ELF-1 (cell line): Measurements from ENCODE around the gene BCAP31.
"Not testable (repeated sequence)": the region's sequence is repeated elsewhere in the genome, so short reads cannot be mapped to it uniquely, and the experiment has no call there.

Experiments used
- DNase-seq: peaks from one replicate; pipeline ENCODE4 v3.0.0-alpha.2; 2016; ENCODE audit warnings: low read depth, low spot score

BCAP31 gene

DNA sequence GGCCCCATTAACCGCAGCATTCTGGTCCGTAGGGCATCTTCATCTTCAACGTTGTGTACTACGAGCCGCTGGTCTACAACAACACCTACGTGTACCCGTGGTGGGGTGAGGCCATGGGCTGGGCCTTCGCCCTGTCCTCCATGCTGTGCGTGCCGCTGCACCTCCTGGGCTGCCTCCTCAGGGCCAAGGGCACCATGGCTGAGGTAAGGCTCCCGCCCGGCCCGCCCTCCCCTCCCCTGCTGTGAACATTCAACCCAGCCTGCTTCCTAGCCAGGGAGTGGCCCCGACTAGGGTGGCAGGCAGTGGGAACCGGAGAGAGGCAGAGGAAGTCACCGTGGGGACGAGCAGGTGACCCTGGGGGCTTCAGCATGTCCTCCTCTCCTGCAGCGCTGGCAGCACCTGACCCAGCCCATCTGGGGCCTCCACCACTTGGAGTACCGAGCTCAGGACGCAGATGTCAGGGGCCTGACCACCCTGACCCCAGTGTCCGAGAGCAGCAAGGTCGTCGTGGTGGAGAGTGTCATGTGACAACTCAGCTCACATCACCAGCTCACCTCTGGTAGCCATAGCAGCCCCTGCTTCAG, 29.4 kb downstream of the BCAP31 start:
- DNase-seq: no peak

DNA sequence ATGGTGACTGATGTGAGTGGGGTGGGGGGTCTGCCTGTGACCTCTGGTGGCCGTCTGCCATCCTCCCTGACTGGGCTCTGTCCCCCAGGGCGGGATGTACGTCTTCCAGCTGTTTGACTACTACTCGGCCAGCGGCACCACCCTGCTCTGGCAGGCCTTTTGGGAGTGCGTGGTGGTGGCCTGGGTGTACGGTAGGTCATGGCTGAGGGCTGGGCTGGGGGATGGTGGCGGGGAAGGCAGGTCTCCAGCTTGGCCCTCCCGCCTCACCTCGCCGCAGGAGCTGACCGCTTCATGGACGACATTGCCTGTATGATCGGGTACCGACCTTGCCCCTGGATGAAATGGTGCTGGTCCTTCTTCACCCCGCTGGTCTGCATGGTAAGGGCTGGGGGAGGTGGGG, 29.9 kb downstream of the BCAP31 start:
- not testable (repeated sequence) for DNase-seq

DNA sequence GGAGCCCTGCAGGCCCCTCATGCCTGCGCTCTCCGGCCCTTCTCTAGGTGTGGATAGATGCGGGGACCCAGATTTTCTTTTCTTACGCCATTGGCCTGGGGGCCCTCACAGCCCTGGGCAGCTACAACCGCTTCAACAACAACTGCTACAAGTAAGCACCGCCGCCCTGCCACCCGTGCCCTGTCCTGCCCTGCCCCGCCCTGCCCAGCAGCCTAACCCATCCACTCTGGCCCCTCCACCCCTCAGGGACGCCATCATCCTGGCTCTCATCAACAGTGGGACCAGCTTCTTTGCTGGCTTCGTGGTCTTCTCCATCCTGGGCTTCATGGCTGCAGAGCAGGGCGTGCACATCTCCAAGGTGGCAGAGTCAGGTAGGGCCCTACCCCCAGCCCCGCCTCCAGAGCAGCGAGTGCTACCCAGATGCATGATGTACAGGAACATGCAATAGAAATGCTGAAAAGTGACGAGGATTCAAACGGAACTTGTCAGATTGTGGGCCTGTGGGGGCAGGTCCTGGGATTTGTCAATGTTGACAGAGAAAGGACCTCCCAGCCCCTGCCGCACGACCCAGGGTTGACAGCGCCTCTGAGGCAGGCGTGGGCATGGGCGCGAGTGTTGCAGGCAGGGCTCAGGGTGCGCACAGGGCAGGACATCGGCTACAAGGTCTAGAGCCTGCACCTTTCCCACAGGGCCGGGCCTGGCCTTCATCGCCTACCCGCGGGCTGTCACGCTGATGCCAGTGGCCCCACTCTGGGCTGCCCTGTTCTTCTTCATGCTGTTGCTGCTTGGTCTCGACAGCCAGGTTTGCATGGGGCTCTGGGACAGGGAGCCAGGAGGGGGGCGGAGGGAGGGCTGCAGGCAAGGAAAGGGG, 30.7 kb downstream of the BCAP31 start:
- DNase-seq: no peak

DNA sequence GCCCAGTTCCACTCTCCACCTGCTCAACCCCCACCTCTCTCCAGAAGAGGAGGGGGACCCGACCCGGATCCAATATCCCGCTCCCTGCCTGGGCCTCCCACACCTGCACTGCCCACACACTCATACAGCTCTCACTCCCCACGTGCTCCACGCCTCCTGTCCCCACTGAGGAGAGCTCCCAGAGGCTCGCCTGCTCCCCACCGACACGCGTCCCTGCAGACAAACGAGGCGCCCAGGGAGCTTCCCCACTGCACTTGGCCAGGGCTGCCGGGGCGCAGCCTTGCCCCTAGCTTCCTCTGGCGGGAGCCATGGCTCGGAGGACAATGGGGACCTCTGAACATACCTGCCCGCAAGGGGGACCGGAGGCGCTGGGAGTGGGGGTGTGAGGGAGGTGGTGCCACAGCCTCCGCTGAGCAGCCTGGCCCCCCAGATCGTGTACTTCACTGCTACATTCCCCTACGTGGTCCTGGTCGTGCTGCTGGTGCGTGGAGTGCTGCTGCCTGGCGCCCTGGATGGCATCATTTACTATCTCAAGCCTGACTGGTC, 31.5 kb downstream of the BCAP31 start:
- no peak for DNase-seq

DNA sequence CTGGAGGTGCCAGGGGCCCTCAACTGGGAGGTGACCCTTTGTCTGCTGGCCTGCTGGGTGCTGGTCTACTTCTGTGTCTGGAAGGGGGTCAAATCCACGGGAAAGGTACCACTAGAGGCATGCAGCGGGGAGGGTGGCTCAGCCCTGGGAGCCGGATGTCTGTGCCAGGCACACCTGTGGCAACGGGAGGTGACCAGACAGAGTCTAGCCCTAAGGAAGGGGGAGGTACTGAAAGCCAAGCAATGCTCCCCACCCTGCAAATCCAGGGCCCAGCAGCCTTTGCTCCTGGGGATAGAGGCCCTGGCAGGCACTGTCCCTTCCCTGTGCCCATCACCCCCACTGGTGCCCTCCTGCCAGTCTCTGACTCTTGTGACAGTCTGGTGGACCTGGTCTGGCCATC, 32.2 kb downstream of the BCAP31 start:
- DNase-seq: no peak

DNA sequence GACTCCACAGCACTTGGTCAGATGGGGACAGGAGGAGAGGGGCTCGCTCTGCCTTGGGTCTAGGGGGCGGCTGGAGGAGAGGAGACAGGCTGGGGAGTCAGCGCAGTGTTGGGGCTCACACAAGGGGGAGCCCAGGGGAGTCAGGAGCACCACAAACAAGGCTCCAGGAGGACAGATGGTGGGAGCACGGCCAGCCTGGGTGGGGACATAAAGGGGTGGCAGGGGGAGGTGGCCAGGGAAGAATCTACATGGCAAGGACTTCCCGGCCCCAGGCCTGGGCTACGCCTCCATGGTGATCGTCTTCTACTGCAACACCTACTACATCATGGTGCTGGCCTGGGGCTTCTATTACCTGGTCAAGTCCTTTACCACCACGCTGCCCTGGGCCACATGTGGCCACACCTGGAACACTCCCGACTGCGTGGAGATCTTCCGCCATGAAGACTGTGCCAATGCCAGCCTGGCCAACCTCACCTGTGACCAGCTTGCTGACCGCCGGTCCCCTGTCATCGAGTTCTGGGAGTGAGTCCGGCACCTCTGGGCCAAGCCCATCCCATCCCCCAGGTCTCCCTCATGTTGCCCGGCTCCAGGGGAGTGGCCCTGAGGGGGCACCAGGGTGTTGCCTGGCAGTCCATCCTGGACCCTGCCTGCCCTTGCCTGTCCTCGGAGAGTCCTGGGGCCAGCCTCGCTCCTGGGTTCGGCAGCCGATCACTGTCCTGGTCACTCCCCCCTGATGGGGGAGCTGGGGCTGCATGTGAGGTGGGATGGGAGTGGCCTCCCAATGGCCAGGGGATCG, 33.0 kb downstream of the BCAP31 start:
- DNase-seq: not testable (repeated sequence)

DNA sequence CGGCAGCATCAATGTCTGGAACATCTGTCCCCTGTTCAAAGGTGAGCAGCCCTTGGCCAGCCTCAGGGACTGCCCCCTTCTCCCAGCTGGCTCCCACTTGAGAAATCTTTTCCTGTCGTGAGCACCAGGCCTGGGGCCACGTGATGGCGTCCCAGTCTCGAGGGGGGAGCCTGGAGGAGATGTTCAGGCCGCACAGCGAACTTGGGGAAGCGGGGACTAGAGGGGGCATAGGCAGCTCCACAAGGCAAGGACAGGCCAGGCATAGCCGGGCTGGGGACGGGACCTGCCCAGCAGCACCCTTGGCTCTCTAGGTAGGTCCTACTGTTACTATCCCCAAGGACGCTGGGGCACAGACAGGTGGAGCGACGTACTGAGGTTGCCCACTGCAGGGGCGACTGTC, 33.7 kb downstream of the BCAP31 start:
- DNase-seq: no peak

DNA sequence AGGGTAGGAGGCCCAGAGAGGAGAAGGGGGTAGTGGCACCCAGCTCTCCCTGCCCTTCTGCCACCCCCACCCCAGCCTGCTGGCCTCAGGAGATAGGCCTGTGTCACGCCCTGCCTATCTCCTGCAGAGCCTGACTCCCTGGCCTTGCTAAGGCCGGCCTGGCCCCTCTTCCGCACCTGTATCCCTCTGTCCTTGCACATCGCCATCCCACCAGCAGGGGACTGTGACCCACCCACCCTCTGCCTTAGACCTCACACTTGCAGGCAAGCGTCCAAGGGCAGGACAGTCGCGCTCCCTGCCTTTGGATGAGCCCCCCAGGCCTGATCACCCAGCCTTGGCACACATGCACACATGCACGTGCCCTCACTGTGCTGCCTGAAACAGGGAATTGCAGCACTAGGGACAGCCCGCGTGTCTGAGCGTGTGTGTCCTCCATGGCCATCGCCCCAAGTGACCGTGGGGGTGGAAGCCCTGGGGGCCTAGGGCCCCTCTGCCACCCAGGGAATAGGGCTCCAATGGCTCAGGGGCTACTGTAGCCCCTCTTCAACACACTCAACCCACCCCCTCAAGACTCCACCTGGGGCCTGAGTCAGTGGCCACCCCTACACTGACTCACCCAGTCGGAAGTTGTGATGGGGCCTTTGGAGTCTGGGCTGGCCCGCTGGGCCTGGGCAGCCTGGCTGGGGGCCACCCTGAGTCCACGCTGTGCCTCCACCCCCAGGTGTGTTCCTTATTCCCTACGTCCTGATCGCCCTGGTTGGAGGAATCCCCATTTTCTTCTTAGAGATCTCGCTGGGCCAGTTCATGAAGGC, 34.3 kb downstream of the BCAP31 start:
- peak; percentile 73 for DNase-seq

DNA sequence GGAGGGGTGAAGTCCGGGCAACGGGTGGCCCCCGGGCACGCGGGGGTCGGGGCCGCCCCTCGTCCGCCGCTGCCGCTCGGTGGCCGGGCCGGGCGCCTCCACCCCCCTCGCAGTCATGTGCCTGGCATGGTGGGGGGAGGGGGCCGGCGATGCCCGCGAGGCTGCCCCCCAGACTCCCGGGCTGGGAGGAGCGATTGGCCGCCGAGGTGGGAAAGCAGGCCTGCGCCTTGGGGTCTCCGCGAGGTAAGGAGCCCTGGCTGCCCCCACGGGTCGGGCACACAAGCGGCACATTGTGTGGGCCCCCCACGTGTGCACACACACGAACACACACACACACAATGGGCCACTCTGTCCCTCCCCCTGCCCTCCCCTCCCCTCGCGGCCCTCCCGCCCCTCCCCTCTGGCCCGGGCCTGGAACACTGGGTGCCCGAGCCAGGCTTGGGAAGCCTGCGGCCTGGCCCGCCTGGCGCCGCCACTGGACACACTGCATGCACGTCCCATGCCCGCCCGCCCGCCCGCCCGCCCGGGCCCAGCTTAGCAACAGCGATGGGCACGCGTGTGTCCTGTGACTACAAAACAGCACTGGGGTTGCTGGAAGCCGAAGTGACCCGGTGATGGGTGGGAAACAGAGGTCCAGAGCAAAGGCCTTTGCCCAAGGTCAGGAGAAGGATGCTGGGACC, 35.1 kb downstream of the BCAP31 start:
- no peak for DNase-seq

DNA sequence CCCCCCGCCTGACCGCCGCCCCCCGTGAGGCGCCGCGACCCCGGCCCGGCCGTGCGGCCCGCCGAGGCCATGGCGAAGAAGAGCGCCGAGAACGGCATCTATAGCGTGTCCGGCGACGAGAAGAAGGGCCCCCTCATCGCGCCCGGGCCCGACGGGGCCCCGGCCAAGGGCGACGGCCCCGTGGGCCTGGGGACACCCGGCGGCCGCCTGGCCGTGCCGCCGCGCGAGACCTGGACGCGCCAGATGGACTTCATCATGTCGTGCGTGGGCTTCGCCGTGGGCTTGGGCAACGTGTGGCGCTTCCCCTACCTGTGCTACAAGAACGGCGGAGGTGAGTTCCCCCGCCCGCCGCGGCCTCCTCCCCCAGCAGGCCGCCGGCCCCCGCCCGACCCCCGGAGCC, 35.7 kb downstream of the BCAP31 start:
- no peak for DNase-seq

DNA sequence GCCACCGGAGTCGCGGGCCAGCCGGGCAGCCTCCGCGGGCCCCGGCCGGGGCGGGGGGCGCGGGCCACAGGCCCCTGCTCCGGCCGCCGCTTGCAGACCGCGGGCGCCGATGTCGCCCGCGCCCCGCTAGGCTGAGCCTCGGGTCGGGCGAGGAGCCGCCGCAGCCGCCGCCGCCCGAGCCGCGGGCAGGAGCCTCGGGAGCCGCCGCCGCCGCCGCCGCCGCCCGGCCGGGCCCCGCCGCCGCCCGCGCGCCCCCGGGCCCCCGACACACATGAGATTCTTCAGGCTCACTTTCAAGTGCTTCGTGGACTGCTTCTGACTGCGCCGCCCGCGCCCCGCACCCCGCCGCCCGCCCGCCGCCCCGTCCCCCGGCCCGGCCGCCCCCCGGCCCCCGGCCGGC, 36.1 kb downstream of the BCAP31 start:
- DNase-seq: no peak

DNA sequence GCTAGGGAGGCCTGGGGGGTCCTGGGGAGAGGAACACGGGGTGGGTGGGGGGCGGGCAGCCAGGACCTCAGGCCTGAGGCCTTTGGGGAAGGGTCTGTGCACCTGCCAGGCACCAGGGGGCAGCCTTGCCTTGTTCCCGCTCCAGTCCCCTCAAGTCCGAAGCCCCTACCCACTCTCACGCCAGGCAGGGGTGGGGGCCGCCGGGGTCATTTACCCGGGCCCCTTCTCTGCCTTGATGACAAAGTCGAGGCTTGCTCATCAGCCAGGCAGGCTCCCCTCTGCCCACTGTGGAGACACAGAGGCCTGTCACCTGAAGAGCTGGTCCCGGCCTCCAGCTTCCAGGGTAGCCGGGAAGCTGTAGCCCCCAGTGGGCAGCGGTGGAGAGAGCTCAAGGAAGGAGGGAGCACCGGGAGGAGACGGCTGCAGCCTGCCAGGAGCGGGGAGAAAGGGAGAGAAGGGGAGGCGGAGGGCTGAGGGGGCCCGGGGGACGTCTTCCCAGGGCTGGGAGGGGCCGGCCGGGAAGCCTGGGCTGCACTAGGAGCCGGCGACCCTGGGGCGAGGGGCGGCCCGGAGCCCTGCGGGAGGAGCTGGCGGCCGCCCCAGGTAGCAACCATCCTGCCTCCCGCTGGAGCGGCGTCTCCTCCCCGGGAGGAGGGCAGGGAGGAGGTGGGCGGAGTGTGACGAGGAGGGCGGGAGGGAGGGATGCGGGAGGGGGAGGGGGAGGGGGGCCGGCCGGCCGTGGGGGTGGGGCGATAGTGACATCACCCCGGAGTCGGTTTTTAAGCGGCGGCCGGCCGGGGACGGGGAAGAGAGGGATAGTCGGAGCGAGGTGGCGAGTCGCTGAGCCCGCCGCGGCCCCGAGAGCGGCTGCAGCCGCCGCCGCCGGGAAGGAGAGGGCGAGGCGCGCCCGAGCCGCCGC, 36.8 kb downstream of the BCAP31 start, which contains the start of gene SLC6A8:
TSS of gene SLC6A8 (plus strand) at position 806 of the 919 bp plus-strand sequence. CDS start 649 bp downstream, outside the sequence.
- peak; percentile 88 for DNase-seq

DNA sequence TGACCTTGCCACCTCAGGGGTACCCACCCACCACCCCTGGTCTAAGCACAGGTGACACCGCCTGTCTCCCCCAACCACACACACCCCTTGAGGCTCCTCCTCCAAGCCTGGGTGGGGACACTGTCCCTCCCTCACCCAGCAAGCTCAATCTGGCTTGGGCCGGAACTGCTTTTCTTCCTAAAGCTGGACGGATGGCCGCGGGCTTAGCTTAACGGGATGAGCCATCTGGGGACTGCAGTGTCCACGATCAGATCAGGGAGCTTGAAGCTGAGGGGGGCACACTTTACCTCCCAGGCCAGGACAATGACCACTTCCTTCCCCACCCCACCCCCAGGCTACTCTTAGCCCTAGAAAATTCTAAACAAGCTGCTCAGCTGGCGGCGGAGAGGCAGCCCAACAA, 37.5 kb downstream of the BCAP31 start:
- DNase-seq: peak; percentile 78

DNA sequence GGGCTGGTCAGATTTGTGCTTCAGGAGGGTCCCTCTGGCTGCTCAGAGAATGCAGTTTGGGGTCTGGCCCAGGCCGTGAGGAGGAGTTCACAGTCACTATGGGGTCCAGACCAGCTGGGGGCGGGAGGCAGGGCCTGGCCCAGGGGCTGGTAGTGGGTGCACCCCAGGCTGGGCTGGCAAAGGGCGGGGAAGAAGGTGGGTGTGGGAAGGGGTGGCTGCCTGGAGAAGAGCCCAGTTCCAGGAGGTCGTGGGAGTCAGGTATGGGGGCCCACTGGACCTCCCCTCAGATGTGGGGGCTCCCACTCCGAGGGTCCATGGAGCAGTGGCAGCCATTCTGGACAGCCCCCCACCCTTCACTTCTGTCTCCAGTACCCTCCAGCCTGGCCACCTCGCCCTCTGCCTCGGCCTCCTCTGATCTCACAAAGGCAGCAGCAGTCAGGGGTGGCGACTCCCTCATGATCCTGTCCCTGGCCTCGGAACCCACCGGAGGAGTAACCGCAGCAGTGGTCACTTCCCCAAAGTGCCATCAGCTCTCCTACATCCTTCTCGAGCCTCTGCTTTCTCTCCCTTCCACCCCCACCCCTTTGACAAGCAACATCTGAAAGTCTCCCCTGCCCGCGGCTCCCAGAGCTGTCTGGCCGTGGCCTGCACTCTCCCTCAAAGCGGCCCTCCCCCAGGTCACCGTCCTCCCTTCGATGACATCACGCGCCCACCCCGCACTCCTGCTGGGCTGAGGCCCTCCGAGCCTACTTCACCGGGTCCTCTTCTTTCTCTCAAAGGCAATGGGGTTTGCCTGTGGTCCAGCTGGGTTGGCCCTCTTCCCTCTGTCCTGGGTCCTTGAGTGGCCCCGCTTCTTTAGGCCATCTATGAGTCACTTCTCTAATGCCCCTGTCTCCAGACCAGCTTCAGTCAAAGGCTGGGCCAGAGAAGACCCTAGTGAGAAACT, 38.2 kb downstream of the BCAP31 start:
- peak; percentile 64 for DNase-seq

DNA sequence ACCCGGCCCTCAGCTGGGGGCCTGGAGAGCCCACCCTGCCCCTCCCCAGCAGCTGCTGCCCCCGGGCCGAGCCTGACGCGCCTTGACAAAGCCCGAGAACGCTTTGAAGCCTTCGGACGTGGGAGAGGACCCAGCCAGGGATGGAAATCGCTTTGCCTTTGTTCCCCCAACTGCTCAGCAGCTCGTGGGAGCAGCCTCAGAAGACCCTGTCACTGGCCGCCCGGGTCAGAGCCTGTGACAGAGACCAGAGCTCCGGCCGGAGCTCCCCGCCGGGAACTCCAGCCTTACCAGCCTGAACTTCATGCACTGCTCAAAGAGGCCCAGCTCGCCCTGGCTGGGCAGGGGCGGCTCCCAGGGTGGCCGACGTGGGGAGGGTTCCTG, 39.0 kb downstream of the BCAP31 start:
- peak; percentile 80 for DNase-seq

DNA sequence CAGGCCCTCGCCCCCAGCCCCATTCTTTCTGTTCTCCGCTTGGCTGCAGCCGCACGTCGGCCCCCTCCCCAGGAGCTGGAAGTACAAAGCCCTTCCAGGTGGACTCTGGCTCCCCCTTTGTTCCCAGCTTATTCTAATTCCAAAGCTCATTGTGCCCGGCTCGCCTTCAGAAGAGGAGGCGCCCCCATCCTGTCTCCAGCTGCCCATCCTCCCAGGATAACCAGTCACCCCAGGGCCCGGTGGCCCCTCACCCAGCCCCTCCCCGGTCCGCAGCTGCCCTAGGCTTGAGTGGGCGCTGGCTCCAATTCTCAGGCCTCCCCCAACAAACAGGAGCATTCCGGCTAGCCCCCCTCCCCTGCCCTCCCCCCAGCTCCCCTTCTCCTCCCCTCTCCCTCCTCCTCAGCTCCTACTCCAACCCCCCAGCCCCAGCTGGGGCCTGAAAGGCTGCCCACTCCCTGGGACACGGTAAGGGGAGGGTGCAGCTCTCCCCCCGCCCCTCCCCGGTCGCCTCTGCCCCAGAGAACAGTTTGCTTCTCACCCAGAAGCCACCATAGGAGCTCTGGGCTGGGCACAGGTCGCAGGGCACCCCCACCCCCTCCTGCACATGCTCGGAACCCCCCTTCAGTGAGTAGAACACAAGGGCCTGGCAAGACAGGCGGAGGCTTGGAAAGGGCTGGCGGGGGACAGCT, 39.6 kb downstream of the BCAP31 start:
- no peak for DNase-seq

DNA sequence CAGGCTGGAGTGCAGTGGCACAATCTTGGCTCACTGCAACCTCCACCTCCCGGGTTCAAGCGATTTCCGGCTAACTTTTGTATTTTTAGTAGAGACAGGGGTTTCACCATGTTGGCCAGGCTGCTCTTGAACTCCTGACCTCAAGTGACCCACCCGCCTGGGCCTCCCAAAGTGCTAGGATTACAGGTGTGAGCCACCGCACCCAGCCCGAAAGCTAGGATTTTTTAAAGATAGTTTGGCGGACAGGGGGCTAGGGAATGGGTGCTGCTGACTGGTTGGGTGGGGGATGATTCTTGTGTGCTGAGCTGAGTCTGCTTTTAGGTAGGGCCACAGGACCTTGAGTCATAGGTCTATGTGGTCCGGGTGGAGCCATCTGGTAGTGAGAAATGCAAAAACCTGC, 40.7 kb downstream of the BCAP31 start:
- DNase-seq: not testable (repeated sequence)

DNA sequence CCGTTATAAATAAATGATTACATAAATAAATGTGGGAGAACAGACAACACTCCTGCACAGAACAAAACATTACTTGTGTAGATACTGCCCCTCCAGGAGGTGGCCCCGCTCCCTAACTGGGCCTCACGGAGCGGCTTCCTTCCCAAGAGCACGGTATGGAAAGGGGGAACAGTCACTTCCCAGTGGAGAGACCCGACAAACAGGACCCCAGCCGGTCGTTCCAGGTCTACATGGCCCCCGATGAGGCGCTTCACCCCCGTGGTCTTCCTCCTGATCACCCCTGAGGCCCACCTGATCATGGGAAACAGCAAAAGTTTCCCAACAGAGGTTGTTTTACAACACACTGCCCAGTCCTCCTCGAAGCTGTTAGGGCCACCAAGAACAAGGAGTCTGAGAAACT, 43.0 kb downstream of the BCAP31 start:
- no peak for DNase-seq
